ENCODE results near the gene SNX6.

GRCh38 chr14:34620839-34621238 is 9.1 kb downstream of the SNX6 start:
- no peak for TF ChIP-seq ZNF8 (CRISPR knock-in tag; IDR thresholded peaks at IDR 0.05)
- no peak for TF ChIP-seq CSDC2 (CRISPR knock-in tag; IDR thresholded peaks at IDR 0.05)
- no peak for TF ChIP-seq SNAI2 (CRISPR knock-in tag; IDR thresholded peaks at IDR 0.05)
- no peak for TF ChIP-seq OSR1 (CRISPR knock-in tag; IDR thresholded peaks at IDR 0.05)
- no peak for TF ChIP-seq TOX (CRISPR knock-in tag; IDR thresholded peaks at IDR 0.05; ENCODE audit: borderline replicate concordance)

Data from SK-N-SH treated with all-trans-retinoic acid at 6 μM for 48 hours (cell line).